HepG2 (cell line): ENCODE measurements around the gene SRCIN1. TPM values are rescaled to one million over a fixed set of nuclear protein-coding genes. Genes with fewer than 3 reads are reported as not detected.

Experiments
- BCL6 ChIP-seq: IDR thresholded peaks from 2 replicates; pipeline ENCODE4 v1.6.1; 2016; ENCODE audit warnings: missing genetic modification reagents, missing compliant biosample characterization
- DPF2 ChIP-seq: sonication (generic); formaldehyde crosslinking; IDR thresholded peaks from 2 replicates; pipeline ENCODE4 v1.4.0; 2020; ENCODE audit warnings: mild to moderate bottlenecking, low read depth, missing genetic modification reagents, borderline replicate concordance
- ELF1 ChIP-seq: sonication (generic); formaldehyde crosslinking; IDR thresholded peaks from 2 replicates; pipeline ENCODE4 v1.4.0; 2020; ENCODE audit warnings: missing genetic modification reagents
- HCFC1 ChIP-seq: fragments of 150-350 bp; IDR thresholded peaks from 2 replicates; pipeline ENCODE4 v1.6.1; 2014; ENCODE audit warnings: low read depth, low read length
- IKZF5 ChIP-seq: IDR thresholded peaks from 2 replicates; pipeline ENCODE4 v1.6.1; 2018; ENCODE audit warnings: missing genetic modification reagents, mild to moderate bottlenecking, missing compliant biosample characterization
- IRX3 ChIP-seq: sonication (generic); formaldehyde crosslinking; IDR thresholded peaks from 2 replicates; pipeline ENCODE4 v1.8.1; 2023; ENCODE audit warnings: mild to moderate bottlenecking, low read depth, missing genetic modification reagents, borderline replicate concordance
- ZNF17 ChIP-seq: sonication (generic); formaldehyde crosslinking; IDR thresholded peaks from 2 replicates; pipeline ENCODE4 v1.5.0; 2020; ENCODE audit warnings: mild to moderate bottlenecking, missing genetic modification reagents
- ZNF326 ChIP-seq: sonication (generic); formaldehyde crosslinking; IDR thresholded peaks from 2 replicates; pipeline ENCODE4 v1.4.0; 2020; ENCODE audit warnings: missing genetic modification reagents, borderline replicate concordance
- ZSCAN21 ChIP-seq: sonication (generic); formaldehyde crosslinking; IDR thresholded peaks from 2 replicates; pipeline ENCODE4 v1.8.0; 2022; ENCODE audit warnings: mild to moderate bottlenecking, missing genetic modification reagents, moderate library complexity, borderline replicate concordance
- polyA plus RNA-seq, 8 experiments: library from polyadenylated mRNA; depleted of rRNA in 3 of 8; stranded (reverse) in 7 of 8; unstranded in 1 of 8; fragments of >200 nt; fragmentation: Illumina TruSeq in 4 of 8; extraction: Trizol in 4 of 8; gene quantifications; 2 replicates each; pipeline versions ENCODE4 v1.2.1 to v1.2.3, GENCODE V29; 2011 to 2016; ENCODE audit warnings: low read depth in 4 of 8, missing spikeins in 1 of 8, mixed read lengths in 1 of 8; ENCODE audit not compliant: insufficient read depth in 1 of 8
- total RNA-seq, 5 experiments: library from RNA; depleted of rRNA; stranded (reverse); fragments of >200 nt; fragmentation: Illumina TruSeq; extraction: Trizol; gene quantifications; 2 replicates each; pipeline ENCODE4 v1.2.3, GENCODE V29; 2016; ENCODE audit warnings: low read depth in 1 of 5
- TF ChIP-seq, protein P1 (sequence below): sonication (generic); formaldehyde crosslinking; IDR thresholded peaks from 2 replicates; pipeline ENCODE4 v1.5.0; 2020; ENCODE audit warnings: mild to moderate bottlenecking, missing genetic modification reagents
- TF ChIP-seq, protein P2 (sequence below): sonication (generic); formaldehyde crosslinking; IDR thresholded peaks from 2 replicates; pipeline ENCODE4 v1.4.0; 2020; ENCODE audit warnings: missing genetic modification reagents
- TF ChIP-seq, protein P3 (sequence below): sonication (generic); formaldehyde crosslinking; IDR thresholded peaks from 2 replicates; pipeline ENCODE4 v1.5.1; 2020; ENCODE audit warnings: missing genetic modification reagents, mild to moderate bottlenecking, borderline replicate concordance

The SRCIN1 gene
- total and polyA plus RNA-seq, 2 of the 13 experiments (the other 11 are each of a cell fraction or from before 2014, with no cell fraction given): 1.2 to 9.6 TPM

DNA sequence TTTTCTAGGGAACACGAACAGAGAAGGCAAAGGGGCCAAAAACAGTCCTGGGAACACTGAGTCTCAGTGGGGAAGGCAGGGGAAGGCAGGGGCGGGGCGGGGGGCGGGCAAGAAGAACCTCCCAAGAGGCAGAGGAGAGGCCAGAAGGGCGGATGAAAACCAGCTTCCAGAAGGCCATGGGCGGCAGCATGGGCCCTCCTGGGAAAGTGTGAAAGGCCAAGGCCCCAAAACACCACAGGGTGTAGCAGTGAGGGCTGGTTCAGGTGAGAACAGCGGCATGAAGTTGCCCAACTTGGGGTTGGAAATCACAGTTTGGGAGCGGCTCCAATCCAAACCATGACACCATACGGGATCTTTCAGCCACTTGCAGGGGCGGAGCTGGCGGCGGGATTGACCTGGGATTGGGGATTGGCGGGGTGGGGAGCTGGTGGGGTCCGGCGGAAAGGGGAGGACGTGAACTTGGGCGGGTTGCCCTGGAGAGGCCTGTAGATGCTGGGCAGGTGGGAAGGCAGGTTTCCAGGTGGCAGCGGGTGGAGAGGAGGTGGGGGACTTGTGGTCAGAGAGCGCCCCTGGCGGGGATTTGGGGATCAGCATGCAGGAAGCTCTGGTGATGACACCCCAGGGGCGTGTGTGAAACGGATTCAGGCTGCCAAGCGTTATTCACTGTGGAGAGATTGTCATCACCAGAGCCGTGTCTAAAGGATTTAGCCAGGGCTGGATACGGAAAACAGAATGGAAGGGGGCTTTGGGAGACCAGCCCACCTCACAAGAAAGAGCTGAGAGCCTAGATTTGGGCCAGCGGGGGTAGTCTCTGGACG lies 96.6 kb downstream of the SRCIN1 start (continued):
- TF ChIP-seq DPF2 (CRISPR knock-in tag): no peak
- TF ChIP-seq, protein P1, sequence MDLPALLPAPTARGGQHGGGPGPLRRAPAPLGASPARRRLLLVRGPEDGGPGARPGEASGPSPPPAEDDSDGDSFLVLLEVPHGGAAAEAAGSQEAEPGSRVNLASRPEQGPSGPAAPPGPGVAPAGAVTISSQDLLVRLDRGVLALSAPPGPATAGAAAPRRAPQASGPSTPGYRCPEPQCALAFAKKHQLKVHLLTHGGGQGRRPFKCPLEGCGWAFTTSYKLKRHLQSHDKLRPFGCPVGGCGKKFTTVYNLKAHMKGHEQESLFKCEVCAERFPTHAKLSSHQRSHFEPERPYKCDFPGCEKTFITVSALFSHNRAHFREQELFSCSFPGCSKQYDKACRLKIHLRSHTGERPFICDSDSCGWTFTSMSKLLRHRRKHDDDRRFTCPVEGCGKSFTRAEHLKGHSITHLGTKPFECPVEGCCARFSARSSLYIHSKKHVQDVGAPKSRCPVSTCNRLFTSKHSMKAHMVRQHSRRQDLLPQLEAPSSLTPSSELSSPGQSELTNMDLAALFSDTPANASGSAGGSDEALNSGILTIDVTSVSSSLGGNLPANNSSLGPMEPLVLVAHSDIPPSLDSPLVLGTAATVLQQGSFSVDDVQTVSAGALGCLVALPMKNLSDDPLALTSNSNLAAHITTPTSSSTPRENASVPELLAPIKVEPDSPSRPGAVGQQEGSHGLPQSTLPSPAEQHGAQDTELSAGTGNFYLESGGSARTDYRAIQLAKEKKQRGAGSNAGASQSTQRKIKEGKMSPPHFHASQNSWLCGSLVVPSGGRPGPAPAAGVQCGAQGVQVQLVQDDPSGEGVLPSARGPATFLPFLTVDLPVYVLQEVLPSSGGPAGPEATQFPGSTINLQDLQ (CRISPR knock-in tag): no peak
- no peak for TF ChIP-seq ZNF326 (CRISPR knock-in tag)
- no peak for TF ChIP-seq ZNF17
- 0 out of 2 replicates have a peak, but pooled peaks have one; percentile 52 for TF ChIP-seq ELF1
- TF ChIP-seq, protein P2, sequence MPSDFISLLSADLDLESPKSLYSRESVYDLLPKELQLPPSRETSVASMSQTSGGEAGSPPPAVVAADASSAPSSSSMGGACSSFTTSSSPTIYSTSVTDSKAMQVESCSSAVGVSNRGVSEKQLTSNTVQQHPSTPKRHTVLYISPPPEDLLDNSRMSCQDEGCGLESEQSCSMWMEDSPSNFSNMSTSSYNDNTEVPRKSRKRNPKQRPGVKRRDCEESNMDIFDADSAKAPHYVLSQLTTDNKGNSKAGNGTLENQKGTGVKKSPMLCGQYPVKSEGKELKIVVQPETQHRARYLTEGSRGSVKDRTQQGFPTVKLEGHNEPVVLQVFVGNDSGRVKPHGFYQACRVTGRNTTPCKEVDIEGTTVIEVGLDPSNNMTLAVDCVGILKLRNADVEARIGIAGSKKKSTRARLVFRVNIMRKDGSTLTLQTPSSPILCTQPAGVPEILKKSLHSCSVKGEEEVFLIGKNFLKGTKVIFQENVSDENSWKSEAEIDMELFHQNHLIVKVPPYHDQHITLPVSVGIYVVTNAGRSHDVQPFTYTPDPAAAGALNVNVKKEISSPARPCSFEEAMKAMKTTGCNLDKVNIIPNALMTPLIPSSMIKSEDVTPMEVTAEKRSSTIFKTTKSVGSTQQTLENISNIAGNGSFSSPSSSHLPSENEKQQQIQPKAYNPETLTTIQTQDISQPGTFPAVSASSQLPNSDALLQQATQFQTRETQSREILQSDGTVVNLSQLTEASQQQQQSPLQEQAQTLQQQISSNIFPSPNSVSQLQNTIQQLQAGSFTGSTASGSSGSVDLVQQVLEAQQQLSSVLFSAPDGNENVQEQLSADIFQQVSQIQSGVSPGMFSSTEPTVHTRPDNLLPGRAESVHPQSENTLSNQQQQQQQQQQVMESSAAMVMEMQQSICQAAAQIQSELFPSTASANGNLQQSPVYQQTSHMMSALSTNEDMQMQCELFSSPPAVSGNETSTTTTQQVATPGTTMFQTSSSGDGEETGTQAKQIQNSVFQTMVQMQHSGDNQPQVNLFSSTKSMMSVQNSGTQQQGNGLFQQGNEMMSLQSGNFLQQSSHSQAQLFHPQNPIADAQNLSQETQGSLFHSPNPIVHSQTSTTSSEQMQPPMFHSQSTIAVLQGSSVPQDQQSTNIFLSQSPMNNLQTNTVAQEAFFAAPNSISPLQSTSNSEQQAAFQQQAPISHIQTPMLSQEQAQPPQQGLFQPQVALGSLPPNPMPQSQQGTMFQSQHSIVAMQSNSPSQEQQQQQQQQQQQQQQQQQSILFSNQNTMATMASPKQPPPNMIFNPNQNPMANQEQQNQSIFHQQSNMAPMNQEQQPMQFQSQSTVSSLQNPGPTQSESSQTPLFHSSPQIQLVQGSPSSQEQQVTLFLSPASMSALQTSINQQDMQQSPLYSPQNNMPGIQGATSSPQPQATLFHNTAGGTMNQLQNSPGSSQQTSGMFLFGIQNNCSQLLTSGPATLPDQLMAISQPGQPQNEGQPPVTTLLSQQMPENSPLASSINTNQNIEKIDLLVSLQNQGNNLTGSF (CRISPR knock-in tag): no peak
- peak; percentile 31; the same call in 1 of the 2 replicates for TF ChIP-seq IKZF5 (CRISPR knock-in tag)
- TF ChIP-seq ZSCAN21 (CRISPR knock-in tag): no peak
- TF ChIP-seq, protein P3, sequence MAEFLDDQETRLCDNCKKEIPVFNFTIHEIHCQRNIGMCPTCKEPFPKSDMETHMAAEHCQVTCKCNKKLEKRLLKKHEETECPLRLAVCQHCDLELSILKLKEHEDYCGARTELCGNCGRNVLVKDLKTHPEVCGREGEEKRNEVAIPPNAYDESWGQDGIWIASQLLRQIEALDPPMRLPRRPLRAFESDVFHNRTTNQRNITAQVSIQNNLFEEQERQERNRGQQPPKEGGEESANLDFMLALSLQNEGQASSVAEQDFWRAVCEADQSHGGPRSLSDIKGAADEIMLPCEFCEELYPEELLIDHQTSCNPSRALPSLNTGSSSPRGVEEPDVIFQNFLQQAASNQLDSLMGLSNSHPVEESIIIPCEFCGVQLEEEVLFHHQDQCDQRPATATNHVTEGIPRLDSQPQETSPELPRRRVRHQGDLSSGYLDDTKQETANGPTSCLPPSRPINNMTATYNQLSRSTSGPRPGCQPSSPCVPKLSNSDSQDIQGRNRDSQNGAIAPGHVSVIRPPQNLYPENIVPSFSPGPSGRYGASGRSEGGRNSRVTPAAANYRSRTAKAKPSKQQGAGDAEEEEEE (CRISPR knock-in tag): no peak
- no peak for TF ChIP-seq HCFC1
- TF ChIP-seq IRX3 (CRISPR knock-in tag): no peak
- no peak for TF ChIP-seq BCL6 (CRISPR knock-in tag)
